ENCODE results near the gene SLC22A9.

The SLC22A9 gene

GRCh38 chr11:63445720-63446119 lies 76.1 kb downstream of the SLC22A9 start:
- TF ChIP-seq ZFX (IDR thresholded peaks at IDR 0.05) (no peak), CTCF (conservative IDR thresholded peaks at IDR 0.05) (no peak)
- H3K27ac ChIP-seq: no peak overlapping the region

GRCh38 chr11:63448646-63449045 lies 79.1 kb downstream of the SLC22A9 start:
- TF ChIP-seq CTCF (conservative IDR thresholded peaks at IDR 0.05) (no peak), ZFX (IDR thresholded peaks at IDR 0.05) (no peak)
- H3K27ac ChIP-seq: no peak overlapping the region

- no peak overlapping the region for H3K27ac ChIP-seq
- TF ChIP-seq ZFX (IDR thresholded peaks at IDR 0.05) (no peak), CTCF (conservative IDR thresholded peaks at IDR 0.05) (no peak)
Observed at GRCh38 chr11:63459586-63459985, 90.0 kb downstream of the SLC22A9 start.

All from C4-2B (cell line).